Liver (tissue), 2 donors: ENCODE data around the gene RBM46.

ENCODE experiments used
- GABPA ChIP-seq, 2 donors: IDR thresholded peaks in 1 of 2; conservative IDR thresholded peaks in 1 of 2; 2 replicates each; pipeline ENCODE4 v1.6.1; 2016; ENCODE audit warnings: antibody characterized with exemption in 2 of 2, mild to moderate bottlenecking in 1 of 2, moderate library complexity in 1 of 2
- TAF1 ChIP-seq: conservative IDR thresholded peaks from 2 replicates; pipeline ENCODE4 v1.6.1; 2016; ENCODE audit warnings: antibody characterized with exemption, mild to moderate bottlenecking
- donor health status: healthy.

- TF ChIP-seq TAF1 (no peak), GABPA (IDR thresholded peaks at IDR 0.05 in 1 of 2, conservative IDR thresholded peaks at IDR 0.05 in 1 of 2) (no peak)
These were observed 23.4 kb upstream of the RBM46 start for GRCh38 chr4:154757713-154758112.
